K562 (cell line): ENCODE data around the gene PIK3AP1. TPM values are rescaled to one million over a fixed set of nuclear protein-coding genes. Genes with fewer than 3 reads are reported as not detected.
A peak's percentile ranks its signal among the peaks of the same experiment; 100 is the strongest.

Source experiments
- ATAC-seq: fragments of 200-7000 bp; cut with Tn5 transposase; 3 replicates; pipeline ENCODE4 v1.9.1; 2020; ENCODE audit warnings: moderate library complexity
- BruUV-seq: library from RNA; stranded (reverse); fragments of 400-500 nt; replicated peaks from 2 replicates; lab custom pipeline; 2021; lab: Mats Ljungman, UMichigan
- CTCF ChIA-PET: fragments of 300-600 bp; formaldehyde crosslinking; extraction: SDS; loops from one replicate; lab custom pipeline; 2021; ENCODE audit warnings: low intra/inter-chr PET ratio; lab: Yijun Ruan, JAX
- POLR2A ChIA-PET: fragments of 300-600, 350-650 bp; sonication (Branson Sonifier 250); formaldehyde crosslinking; extraction: SDS; loops from one replicate; lab custom pipeline; 2021; ENCODE audit warnings: antibody characterized with exemption, inconsistent platforms; lab: Yijun Ruan, JAX
- DNase-seq, 4 experiments: peaks; one replicate each; pipeline versions ENCODE4 v3.0.0 to v3.0.0-alpha.2; 2011 to 2018; ENCODE audit warnings: low spot score in 3 of 4, mixed read lengths in 3 of 4; ENCODE audit errors: extremely low read depth in 1 of 4
- FAIRE-seq: peaks from 2 replicates; lab custom pipeline; 2011; peaks lifted over from hg19 to GRCh38; lab: Jason Lieb, UNC
- H2AFZ ChIP-seq: 2 replicates; pipeline ENCODE4 v1.6.0; 2011; ENCODE audit warnings: low read depth, low read length, control low read depth, inconsistent platforms
- H3K27ac ChIP-seq: fragments of 200-600 bp; 3 replicates; pipeline ENCODE4 v1.8.0; 2011; ENCODE audit warnings: low read depth, mild to moderate bottlenecking, control low read depth, inconsistent platforms, low read length, moderate library complexity, mixed read lengths; ENCODE audit errors: extremely low read depth
- H3K27me3 ChIP-seq, 2 experiments: fragments of 300-600 bp in 1 of 2; 2 replicates in 1 of 2; 3 replicates in 1 of 2; pipeline versions ENCODE4 v1.6.0 to v1.8.0; 2011; ENCODE audit warnings: inconsistent platforms in 2 of 2, low read length in 2 of 2, mild to moderate bottlenecking in 1 of 2, mixed read lengths in 1 of 2, moderate library complexity in 1 of 2; ENCODE audit not compliant: control insufficient read depth in 2 of 2, insufficient read depth in 2 of 2
- H3K36me3 ChIP-seq: fragments of 300-600 bp; 3 replicates; pipeline ENCODE4 v1.8.0; 2011; ENCODE audit warnings: mild to moderate bottlenecking, low read length, inconsistent platforms; ENCODE audit not compliant: control insufficient read depth, insufficient read depth
- H3K4me1 ChIP-seq, 2 experiments: fragments of 200-600 bp in 1 of 2; replicated peaks in 1 of 2; 2 replicates in 1 of 2; 3 replicates in 1 of 2; pipeline versions ENCODE4 v1.5.1 to v1.8.0; 2011; ENCODE audit warnings: inconsistent platforms in 2 of 2, low read length in 2 of 2, mild to moderate bottlenecking in 1 of 2, mixed read lengths in 1 of 2, moderate library complexity in 1 of 2; ENCODE audit not compliant: control insufficient read depth in 2 of 2, insufficient read depth in 2 of 2
- H3K4me2 ChIP-seq: 2 replicates; pipeline ENCODE4 v1.6.1; 2011; ENCODE audit warnings: low read length, control low read depth, inconsistent platforms, mixed read lengths; ENCODE audit not compliant: insufficient read depth
- H3K4me3 ChIP-seq: fragments of 200-600 bp; sonication (generic), shearing (Covaris generic); 2 replicates; pipeline ENCODE4 v1.5.1; 2016; ENCODE audit warnings: control low read depth, inconsistent platforms
- H3K79me2 ChIP-seq: fragments of 200-600 bp; 3 replicates; pipeline ENCODE4 v1.8.0; 2011; ENCODE audit warnings: low read length, inconsistent platforms; ENCODE audit not compliant: control insufficient read depth, insufficient read depth
- H3K9ac ChIP-seq, 2 experiments: 2 replicates each; pipeline versions ENCODE4 v1.6.0 to v1.6.1; 2011; ENCODE audit warnings: low read depth in 2 of 2, low read length in 2 of 2, control low read depth in 1 of 2, inconsistent platforms in 1 of 2, mild to moderate bottlenecking in 1 of 2, mixed read lengths in 1 of 2; ENCODE audit not compliant: insufficient read depth in 1 of 2
- H3K9me1 ChIP-seq: one replicate; pipeline ENCODE4 v1.6.0; 2011; ENCODE audit warnings: inconsistent platforms, mild to moderate bottlenecking, low read length, moderate library complexity; ENCODE audit not compliant: control insufficient read depth, insufficient read depth
- H3K9me3 ChIP-seq: replicated peaks from 2 replicates; pipeline ENCODE4 v1.5.1; 2011; ENCODE audit warnings: low read depth, low read length, inconsistent platforms; ENCODE audit not compliant: control insufficient read depth, insufficient read depth
- H4K20me1 ChIP-seq: replicated peaks from 2 replicates; pipeline ENCODE4 v1.6.1; 2011; ENCODE audit warnings: low read length, inconsistent platforms, mixed read lengths; ENCODE audit not compliant: control insufficient read depth, insufficient read depth
- DIDO1 ChIP-seq: fragments of 450-650 bp; IDR thresholded peaks from 2 replicates; pipeline ENCODE4 v1.6.1; 2016; ENCODE audit warnings: low read depth, missing biosample characterization, missing genetic modification characterization
- DMBX1 ChIP-seq: fragments of 250-450 bp; sonication (Bioruptor Pico); IDR thresholded peaks from 2 replicates; pipeline ENCODE4 v1.8.0; 2022; ENCODE audit warnings: inconsistent platforms, mild to moderate bottlenecking, moderate library complexity, borderline replicate concordance
- ELK3 ChIP-seq: fragments of 450-650 bp; formaldehyde crosslinking; IDR thresholded peaks from 2 replicates; pipeline ENCODE4 v1.4.0; 2020; ENCODE audit warnings: mild to moderate bottlenecking
- FOXP4 ChIP-seq: sonication (generic); formaldehyde crosslinking; IDR thresholded peaks from 2 replicates; pipeline ENCODE4 v1.8.0; 2022; ENCODE audit warnings: mild to moderate bottlenecking, missing genetic modification reagents, borderline replicate concordance
- MEF2D ChIP-seq: conservative IDR thresholded peaks from 2 replicates; pipeline ENCODE4 v1.6.1; 2016; ENCODE audit warnings: low read depth, missing genetic modification characterization, missing compliant biosample characterization
- VEZF1 ChIP-seq: fragments of 200-800 bp; sonication (Bioruptor generic); IDR thresholded peaks from 2 replicates; pipeline ENCODE4 v1.6.1; 2017; ENCODE audit warnings: missing genetic modification characterization, missing compliant biosample characterization
- ZNF408 ChIP-seq: fragments of 250-450 bp; sonication (Bioruptor Pico); IDR thresholded peaks from 2 replicates; pipeline ENCODE4 v1.4.0; 2020; ENCODE audit warnings: low read depth, mild to moderate bottlenecking, moderate library complexity
- ZNF592 ChIP-seq: fragments of 450-650 bp; IDR thresholded peaks from 2 replicates; pipeline ENCODE4 v1.6.1; 2017; ENCODE audit warnings: antibody characterized with exemption, mild to moderate bottlenecking
- WGBS: fragments of 100-300 bp; shearing (Covaris generic); methylation state at CpG from one replicate; pipeline ENCODE4 v1.1.6; 2016; ENCODE audit warnings: low coverage, mixed read lengths; ENCODE audit not compliant: insufficient coverage; ENCODE audit errors: missing lambda C conversion rate; 5-methylcytosine and 5-hydroxymethylcytosine counted together
- in situ Hi-C: fragments of 300-500 bp; cut with MboI; formaldehyde crosslinking; loops from 4 replicates; pipeline ENCODE4 v1.15.0; 2018; ENCODE audit warnings: inconsistent platforms, mixed read lengths
- intact Hi-C: fragments of 100-400 bp; cut with micrococcal nuclease; formaldehyde crosslinking; loops from 2 replicates; pipeline ENCODE4 v1.14.2; 2022
- polyA plus RNA-seq, 8 experiments: library from polyadenylated mRNA; depleted of rRNA in 4 of 8; stranded (reverse) in 5 of 8; unstranded in 3 of 8; fragments of >200 nt; fragmentation: Nextera tagmentation in 2 of 8; fragmentation: Illumina TruSeq in 1 of 8; extraction: Ambion mirVana in 2 of 8; extraction: Trizol in 1 of 8; gene quantifications; 2 replicates each; pipeline versions ENCODE4 v1.2.1 to v1.2.3, GENCODE V29; 2011 to 2014; ENCODE audit warnings: inconsistent platforms in 1 of 8, missing spikeins in 1 of 8
- total RNA-seq, 7 experiments: library from RNA; depleted of rRNA in 6 of 7; stranded (reverse); fragments of >200 nt in 6 of 7; fragmentation: Illumina TruSeq in 2 of 7; extraction: Trizol in 2 of 7; gene quantifications; 2 replicates each; pipeline versions ENCODE4 v1.2.1 to v1.2.3, GENCODE V29; 2011 to 2021; ENCODE audit warnings: low replicate concordance in 1 of 7

PIK3AP1 gene
- total and polyA plus RNA-seq, 9 of the 15 experiments (the other 6 are each of a cell fraction or from before 2014, with no cell fraction given) = 0.20 to 2.4 (median 1.4) TPM

GRCh38 chr10:96596422-96597407 lies 123.6 kb downstream of the PIK3AP1 start:
- Histone ChIP-seq H3K27ac (no peak overlapping the region), H3K27me3 (no peaks in the 10 kb centered on the region), H3K36me3 (no peaks in the 10 kb centered on the region), H3K9ac (peak overlapping the region in 1 of 2 experiments; percentile 14; a peak in 1 of 4 replicates), H3K79me2 (no peaks in the 10 kb centered on the region), H3K4me3 (no peak overlapping the region), H3K9me3 (no peaks in the 10 kb centered on the region), H2AFZ (no peak overlapping the region), H3K4me2 (peak overlapping the region; percentile 19; the same call in 1 of the 2 replicates), H4K20me1 (no peaks in the 10 kb centered on the region), H3K4me1 (peaks cover 6 to 13% of the 10 kb centered on the region in 2 experiments; a peak in 4 of 5 replicates), H3K9me1 (no peaks in the 10 kb centered on the region)
- ChIA-PET CTCF (no interaction called here), POLR2A (interaction anchor here (1.4 kb wide), 1 partner anchor 10 kb away, joined by 3 read pairs; the partner anchor contains the start of gene TM9SF3)
- in situ Hi-C loops = no loop called here
- 0% methylated on average over 1 of the region's 1 CpG for WGBS
- intact Hi-C loops = no loop called here
- no peak for DNase-seq
- BruUV-seq = no TSS peak
- FAIRE-seq = no peak
- no peak for ATAC-seq
- TF ChIP-seq DIDO1 (no peak), DMBX1 (no peak), ELK3 (no peak), FOXP4 (CRISPR knock-in tag) (no peak), VEZF1 (CRISPR knock-in tag) (peak; percentile 28; the same call in 1 of the 2 replicates), MEF2D (tag) (no peak), ZNF408 (CRISPR knock-in tag) (no peak), ZNF592 (no peak)
